ENCODE results near the gene ADGRL3.
"Not testable (repeated sequence)": the region's sequence is repeated elsewhere in the genome, so short reads cannot be mapped to it uniquely, and the experiment has no call there.

GRCh38 chr4:61759885-61760284 is 559.8 kb downstream of the ADGRL3 start:
- TF ChIP-seq CTCF, EZH2 (IDR thresholded peaks at IDR 0.05): not testable (repeated sequence)

Data from neural progenitor cell (in vitro differentiated cells).